GM04504 (cell line): ENCODE data around the gene ARMC9.
"Not testable (repeated sequence)": the region's sequence is repeated elsewhere in the genome, so short reads cannot be mapped to it uniquely, and the experiment has no call there.

Experiments
- DNase-seq: peaks from one replicate; pipeline ENCODE4 v3.0.0-alpha.2; 2012; ENCODE audit warnings: low read depth

ARMC9 gene

DNA sequence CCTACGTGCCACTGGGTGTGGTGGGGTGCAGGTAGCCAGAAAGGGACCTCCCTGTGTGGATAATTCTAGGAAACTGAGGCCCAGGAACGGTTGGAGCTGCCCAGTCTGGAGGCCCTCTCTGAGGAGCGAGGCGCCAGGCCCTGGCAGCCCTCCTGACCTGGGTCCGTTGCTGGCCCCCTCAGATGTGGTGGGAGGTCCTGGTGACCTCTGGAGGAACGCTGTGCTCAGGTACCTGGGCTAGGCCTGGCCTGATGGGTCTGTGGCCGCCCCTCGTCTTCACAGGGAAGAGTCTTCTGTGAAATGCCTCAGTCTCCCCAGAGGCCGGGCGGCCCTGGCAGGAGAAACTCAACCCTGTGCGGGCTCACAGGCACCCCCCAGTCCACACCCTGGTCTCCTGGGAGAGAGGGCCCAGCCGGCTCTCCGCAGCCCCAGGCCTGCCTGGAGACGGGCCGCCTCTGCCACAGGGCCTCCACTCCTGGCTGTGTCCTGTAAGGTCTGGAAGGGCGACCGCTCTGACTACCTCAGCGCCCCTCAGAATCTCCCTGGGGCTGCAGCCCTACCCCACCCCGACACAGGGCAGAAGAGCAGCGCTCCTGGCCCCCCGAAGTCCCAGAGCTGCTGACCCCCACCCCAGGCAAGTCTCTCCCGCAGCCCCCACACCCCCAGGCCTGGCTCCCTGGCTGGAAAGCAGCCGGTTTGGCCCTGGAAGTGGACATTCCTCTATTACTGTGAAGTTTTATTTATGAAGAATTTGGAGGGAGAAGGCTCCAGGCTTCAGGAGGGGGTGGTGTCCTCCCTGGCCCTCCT lies 200.8 kb downstream of the ARMC9 start:
- DNase-seq, result no peak

DNA sequence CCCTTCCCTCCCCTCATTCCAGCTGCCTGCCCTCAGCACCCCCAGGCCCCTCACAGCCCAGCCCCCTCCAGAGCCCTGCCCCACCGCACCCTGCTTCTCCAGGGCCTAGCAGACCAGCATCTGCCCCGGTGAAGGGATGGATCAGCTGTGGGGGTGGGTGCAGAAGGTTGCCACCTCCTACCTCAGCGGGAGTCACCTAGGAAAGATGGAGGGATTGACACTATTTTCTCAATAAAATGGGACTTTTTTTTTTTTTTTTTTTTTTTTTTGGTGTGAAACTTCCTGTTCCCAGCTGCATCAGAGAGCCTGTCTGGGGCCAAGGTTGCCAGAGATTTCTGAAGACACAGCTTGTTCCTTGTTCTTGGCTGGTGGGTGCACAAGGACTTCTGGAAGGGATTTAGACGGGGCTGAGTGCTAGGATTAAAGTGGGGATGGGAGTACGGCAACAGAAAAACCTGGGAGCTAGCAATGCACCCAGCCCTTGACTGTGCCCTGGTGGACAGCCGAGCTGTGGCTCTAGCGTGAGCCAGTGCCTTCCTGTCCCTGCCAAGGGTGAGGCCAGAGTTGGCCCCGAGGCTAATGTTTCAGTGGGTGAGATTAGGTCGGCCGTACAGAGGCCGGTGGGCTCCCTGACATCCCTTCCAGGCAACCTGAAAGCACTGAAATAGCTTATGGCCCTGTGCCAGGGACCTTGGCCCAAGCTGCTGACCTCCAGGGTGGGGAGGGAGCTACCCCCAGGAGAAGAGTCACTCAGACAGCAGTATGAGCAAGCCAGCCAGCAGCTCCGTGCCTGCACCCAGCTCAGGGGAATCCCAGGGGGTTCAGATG lies 201.6 kb downstream of the ARMC9 start:
- no peak for DNase-seq

DNA sequence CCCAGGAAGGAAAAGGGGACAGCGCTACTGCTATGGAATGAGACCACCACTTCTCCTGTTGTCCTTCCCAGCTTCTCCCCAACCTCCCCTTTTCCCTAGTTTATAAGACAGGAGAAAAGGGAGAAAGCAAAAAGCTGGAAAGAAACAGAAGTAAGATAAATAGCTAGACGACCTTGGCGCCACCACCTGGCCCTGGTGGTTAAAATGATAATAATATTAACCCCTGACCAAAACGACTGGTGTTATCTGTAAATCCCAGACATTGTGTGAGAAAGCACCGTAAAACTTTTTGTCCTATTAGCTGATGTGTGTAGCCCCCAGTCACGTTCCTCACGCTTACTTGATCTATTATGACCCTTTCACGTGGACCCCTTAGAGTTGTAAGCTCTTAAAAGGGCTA lies 202.2 kb downstream of the ARMC9 start:
- not testable (repeated sequence) for DNase-seq

DNA sequence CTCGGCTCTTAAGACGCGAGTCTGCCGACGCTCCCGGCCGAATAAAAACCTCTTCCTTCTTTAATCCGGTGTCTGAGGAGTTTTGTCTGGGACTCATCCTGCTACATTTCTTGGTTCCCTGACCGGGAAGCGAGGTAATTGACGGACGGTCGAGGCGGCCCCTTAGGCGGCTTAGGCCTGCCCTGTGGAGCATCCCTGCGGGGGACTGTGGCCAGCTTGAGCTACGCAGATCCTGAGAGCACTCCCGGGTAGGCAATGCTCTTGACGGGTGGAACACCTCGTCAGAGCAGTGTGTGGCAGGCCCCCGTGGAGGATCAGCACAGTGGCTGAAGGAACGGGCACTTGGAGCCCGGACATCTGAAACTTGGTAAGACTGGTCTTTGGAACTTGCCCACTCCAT lies 202.7 kb downstream of the ARMC9 start:
- not testable (repeated sequence) for DNase-seq

DNA sequence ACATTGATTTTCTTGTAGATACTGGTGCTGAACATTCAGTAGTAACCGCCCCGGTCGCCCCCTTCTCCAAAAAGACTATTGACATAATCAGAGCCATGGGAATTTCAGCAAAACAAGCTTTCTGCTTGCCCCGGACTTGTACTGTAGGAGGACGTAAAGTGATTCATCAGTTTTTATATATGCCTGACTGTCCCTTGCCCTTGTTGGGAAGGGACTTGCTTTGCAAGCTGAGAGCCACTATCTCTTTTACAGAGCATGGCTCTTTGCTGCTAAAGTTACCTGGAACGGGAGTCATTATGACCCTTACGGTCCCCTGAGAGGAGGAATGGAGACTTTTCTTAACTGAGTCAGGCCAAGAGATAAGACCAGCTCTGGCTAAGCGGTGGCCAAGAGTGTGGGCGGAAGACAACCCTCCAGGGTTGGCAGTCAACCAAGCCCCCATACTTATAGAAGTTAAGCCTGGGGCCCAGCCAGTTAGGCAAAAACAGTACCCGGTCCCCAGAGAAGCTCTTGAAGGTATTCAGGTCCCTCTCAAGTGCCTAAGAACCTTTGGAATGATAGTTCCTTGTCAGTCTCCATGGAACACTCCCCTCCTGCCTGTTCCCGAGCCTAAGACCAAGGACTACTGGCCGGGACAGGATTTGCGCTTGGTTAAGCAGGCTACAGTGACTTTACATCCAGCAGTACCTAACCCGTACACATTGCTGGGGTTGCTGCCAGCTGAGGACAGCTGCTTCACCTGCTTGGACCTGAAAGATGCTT lies 205.2 kb downstream of the ARMC9 start:
- not testable (repeated sequence) for DNase-seq

DNA sequence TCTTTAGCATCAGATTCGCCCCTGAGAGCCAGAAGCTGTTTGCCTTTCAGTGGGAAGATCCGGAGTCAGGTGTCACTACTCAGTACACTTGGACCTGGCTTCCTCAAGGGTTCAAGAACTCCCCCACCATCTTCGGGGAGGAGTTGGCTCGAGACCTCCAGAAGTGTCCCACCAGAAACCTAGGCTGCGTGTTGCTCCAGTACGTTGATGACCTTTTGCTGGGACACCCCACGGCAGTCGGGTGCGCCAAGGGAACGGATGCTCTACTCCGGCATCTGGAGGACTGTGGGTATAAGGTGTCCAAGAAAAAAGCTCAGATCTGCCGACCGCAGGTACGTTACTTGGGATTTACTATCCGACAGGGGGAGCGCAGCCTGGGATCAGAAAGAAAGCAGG lies 205.8 kb downstream of the ARMC9 start:
- DNase-seq, result not testable (repeated sequence)

DNA sequence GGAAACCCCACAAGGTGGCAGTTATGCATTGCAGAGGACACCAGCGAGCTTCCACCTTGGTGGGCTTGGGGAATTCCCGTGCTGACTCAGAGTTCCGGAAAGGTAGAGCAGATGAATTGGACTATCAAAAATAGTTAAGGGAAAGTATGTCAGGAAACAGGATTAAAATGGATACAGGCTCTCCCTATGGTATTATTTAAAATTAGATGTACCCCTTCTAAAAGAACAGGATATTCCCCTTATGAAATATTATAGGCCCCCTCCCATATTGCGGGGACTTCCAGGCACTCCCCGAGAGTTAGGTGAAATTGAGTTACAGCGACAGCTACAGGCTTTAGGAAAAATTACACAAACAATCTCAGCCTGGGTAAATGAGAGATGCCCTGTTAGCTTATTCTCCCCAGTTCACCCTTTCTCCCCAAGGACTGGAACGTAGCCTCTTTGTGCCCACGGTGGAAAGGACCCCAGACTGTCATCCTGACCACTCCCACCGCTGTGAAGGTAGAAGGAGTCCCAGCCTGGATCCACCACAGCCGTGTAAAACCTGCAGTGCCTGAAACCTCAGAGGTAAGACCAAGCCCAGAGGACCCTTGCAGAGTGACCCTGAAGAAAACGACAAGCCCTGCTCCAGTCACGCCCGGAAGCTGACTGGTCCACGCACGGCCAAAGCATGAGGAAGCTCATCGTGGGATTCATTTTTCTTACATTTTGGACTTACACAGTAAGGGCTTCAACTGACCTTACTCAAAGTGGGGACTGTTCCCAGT lies 207.4 kb downstream of the ARMC9 start:
- DNase-seq, result not testable (repeated sequence)

DNA sequence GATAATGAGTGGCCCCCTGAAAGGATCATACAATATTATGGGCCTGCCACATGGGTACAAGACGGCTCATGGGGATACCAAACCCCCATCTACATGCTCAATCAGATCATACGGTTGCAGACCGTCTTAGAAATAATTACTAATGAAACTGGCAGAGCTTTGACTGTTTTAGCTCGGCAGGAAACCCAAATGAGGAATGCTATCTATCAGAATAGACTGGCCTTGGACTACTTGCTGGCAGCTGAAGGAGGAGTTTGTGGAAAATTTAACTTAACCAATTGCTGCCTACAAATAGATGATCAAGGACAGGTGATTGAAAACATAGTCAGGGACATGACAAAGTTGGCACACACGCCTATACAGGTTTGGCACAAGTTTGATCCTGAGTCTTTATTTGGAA lies 209.3 kb downstream of the ARMC9 start:
- not testable (repeated sequence) for DNase-seq

DNA sequence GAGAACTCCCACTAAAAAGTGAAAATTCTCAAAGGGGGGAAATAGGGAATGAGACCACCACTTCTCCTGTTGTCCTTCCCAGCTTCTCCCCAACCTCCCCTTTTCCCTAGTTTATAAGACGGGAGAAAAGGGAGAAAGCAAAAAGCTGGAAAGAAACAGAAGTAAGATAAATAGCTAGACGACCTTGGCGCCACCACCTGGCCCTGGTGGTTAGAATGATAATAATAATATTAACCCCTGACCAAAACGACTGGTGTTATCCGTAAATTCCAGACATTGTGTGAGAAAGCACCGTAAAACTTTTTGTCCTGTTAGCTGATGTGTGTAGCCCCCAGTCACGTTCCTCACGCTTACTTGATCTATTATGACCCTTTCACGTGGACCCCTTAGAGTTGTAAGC lies 209.9 kb downstream of the ARMC9 start:
- not testable (repeated sequence) for DNase-seq

DNA sequence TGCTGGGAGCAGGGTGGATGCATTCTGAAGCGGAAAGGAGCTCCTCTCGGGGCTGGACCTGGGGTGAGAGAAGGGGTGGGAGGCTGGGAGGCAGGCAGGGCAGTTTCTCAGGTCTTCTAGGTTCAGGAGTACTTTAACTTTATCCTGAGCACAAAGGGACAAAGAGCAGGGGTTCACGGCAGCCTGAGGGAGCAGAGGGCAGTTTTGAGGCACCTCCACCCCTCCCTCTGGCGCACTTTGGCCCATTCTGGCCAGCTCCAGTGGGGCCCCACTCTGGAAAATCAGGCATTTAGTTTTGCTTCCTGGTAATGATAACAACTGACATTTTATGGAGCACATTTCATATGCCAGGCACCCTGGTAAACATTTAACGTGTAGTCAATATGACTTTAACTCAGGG lies 211.3 kb downstream of the ARMC9 start:
- DNase-seq, result no peak

DNA sequence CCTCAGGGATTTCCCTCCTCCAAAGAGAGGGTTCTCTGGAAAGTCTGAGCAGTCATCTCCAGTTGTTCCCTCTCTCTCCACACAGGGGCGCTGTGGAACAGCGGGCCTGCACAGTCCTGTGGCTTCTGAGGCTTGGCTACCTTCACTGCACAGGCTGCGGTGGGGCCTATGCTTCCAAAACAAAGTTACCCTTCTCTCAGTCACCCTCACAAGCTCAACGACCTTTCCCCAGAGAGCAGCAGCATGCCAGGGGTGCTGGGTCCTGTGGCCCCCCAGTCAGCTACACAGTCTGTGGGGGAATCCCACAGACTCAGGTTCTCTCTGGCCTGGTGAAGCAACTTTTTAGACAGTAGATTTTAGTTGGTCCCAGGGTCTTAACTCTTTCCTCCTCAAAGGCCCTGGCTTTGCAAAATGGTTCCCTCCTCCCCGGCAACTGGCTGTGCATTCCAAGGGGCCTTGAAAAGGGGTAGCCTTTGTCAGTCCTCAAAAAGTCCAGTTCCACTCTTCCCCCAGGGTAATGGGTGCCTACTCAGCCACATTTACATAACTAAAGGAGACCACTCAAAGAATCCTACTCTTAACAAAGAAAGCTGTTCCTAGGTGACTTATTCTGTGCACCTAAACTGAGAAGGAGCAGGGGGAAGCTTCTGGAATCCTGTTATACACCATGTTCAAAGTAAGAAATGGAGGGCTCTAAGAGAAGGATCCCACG lies 212.0 kb downstream of the ARMC9 start:
- DNase-seq, result no peak

DNA sequence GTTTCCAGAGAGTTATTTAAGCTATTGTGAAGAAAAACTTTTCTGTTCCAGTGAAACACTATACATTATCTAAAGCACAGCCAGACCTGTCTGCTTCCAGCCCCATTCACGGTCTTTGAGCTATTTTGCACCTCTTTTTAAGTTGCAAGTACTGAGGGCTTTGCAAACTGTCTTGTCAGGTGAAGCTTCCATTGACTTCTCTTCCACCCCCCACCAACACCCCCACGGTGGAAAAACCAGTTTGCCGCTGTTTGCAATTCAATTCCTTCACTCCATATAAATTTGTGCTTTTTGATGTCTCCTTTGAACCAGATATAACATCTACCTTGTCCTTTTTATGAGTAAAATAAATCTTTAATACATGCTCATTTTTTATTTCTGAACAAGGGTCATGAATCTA lies 212.8 kb downstream of the ARMC9 start:
- DNase-seq, result no peak

DNA sequence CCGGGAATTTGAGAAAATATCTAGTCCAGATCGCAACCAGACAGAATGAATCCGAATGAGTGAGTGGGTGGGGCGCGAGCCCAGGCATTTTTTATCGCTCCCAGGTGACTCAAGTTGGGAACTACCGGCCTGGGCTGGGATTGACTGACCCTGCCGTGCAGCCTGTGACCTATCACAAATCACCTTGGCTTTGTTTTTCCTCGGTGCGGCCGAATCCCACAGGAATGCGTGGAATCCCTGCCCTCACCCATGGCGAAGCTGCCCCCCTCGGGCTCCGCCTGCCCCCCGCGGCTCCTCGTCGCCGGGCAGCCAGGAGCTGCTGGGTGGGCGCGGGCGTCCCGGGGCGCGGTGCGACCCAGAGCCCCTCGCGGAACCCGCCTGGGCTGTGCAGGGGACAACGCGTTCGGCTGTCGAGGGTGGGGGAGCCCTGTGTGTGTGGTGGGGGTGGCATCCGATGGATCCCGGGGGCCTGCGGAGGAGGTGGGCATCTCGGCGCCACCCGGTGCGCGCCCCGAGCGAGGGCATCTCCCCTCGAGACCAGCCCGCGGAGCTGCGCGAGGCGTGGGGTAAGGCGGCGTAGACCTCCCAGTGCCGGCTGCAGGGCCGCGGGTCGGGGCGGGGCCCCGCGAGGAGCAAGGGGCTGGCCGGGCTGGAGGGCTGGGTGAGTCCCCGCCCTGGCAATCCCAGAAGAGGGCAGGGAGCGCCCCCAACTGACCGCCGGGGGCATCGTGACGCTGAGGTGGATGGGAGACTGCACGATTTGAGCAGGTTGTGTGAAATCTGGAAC lies 213.6 kb downstream of the ARMC9 start:
- DNase-seq, result peak; percentile 60

DNA sequence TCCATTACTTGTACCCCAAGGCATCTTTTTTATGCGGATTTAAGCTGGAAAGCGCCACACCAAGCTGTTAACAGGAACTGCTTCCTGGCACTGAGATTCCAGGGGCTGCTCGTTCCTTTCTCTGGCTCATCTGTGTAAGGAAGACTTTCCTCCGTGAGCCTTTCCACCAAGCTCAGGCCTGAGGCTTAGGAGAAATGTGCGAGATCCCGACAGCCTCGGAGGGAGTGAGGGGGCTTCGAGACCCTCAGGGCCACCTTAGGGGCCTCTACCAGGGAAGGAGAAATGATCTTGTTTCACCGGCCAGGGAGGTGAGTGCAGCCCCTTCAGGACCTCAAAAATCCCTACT lies 214.2 kb downstream of the ARMC9 start:
- DNase-seq, result no peak

DNA sequence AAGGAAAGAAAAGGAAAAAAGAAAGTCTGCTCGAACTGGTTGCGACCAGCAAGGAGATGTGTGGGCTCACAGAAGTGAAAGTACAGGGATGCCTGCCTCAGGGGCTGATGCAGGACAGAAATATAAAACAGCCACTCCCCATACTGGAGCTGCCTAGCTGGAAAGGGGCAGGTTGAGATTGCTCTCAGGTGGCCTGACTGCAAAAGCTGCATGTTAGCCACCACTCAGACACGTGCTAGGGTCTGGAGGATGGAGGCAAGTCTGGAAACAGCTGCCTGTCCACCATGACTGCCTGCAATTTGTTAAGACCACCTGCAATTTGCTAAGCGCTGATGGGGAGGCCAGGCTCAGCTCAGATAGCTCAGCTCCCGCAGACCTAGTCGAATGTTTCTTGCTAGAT lies 215.0 kb downstream of the ARMC9 start:
- DNase-seq, result no peak

DNA sequence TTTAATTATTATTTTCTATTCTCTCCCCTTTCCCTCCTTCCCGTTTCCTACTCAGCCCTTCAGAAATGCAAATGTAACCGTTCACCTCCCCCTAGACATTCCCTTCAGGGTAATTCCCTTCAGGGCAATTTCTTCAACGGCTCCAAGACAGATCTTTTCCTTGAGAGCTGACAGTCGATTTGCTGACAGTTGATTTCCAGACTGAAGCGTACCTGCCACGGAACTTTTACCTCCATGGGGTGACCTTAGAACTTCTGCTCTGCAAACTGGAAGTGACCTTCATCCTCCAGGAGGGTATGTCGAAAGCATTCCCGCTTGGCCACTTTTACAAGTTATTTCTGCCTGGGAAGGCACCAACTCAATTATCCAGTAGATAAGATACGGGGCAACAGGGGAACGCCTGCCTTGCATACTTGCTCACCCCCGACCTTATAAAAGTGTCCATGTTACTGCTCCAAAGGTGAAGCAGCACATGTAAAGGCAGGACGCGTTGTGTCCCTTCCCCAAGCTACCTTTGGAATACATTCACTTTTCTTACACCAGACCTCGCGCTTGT lies 215.6 kb downstream of the ARMC9 start:
- no peak for DNase-seq

DNA sequence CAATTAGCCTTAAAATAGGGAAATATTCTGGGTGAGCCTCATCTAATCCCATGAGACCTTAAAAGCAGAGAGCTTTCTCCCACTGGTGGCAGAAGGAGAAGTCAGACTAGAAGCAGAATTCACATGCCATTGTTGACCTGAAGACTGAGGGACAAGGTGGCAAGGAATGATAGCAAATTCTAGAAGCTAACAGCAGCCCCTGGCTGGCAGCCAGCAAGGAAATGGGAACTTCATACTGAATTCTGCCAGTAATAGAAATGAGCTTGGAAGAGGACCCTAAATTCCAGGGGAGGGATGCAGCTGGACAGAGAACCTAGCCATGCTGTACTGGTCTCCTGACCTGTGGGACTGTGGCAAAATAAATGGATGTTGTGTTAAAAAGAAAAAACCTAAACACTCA lies 216.6 kb downstream of the ARMC9 start:
- DNase-seq, result no peak

DNA sequence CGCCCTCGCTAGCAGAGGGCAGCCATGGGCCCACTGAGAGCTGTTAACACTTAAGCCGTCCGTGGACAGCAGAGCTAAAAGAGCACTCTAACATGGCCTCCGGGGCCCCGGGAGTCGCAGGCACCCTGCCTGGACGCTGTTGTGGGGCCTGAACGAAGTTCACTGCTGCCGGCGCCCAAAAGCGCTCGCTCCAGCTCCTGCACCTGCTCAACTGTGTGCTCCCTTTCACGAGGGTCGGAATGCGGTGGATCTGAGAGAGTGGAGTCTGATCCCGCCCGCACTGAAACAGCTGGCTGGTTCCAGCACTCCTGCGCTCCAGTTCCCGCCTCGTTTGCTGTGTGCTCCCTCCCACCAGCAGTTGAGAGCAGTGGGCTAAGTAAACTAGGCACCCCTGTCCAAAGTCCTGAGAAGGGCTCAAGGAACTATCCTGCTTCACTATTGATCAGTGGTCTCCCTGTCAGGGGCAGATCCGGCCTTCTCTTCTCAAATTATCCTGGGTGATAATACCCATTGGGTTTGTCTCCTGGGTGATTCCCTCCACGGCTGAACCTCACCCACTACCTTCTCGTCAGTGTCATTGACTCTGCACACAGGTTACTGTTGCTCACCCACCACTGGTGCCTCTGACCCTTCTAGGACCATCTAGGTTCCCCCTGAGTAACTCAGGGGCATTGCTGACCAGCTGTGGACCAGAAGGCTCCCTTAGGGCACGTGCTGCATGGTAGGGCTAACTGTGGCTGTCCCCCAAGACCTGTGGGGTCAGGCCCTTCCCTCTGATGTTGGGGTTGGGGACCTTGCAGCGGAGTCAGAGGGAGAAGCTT lies 220.6 kb downstream of the ARMC9 start:
- no peak for DNase-seq

DNA sequence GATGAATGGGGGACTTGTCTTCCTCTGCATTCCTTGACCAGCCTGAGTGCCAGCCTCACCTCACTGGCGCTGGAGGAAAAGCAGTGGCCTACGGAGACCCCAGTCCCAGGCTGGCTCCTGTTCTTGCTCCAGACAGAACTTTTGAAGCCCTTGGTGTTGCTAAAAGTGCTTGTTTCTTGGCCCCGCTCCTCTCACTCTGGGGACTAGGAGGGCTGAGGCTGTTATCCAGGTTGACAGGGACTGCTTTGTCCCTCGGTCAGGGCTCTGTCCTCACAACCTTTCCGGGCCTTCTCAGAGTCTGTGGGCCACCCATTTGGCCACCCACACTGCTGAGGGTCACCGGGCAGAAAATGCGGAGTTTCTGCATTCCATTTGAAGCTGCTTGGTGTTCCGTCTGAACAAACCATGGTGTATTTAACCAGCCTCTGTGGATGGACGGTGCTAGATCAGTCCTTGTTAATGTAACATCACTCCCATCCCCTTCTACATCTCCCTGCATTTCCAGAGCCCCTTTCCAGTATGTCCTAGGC lies 222.7 kb downstream of the ARMC9 start:
- no peak for DNase-seq
